ENCODE results near the gene DPT.

The DPT gene

DNA sequence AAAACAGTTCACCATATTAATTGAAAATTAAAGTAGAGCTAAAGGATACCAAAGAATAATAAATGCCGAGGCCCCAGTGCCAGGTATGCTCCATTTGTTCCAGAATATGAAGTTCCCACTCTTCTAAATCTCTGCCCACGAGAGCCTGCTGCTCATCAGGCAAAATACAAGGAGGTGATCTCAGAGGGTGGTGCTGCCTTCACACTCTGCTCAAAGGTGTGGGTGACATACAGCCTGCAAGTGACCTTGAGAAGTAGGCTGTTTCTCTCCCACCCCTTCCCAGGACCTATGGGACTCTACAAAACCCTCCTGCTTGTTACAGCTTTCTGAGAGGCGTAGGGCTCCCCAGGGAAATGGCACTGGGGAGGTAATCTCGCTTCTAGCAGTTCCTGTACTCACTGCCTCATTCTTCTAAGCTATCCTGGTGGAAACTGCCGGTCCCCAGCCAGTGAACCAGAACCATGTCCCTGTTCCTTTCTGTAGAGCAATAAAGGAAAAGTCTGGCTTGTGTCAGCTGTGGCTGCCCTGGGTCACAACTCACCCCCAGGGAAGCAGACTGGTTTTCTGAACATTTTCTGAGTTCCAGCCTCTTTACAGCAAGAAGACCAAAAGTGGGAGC lies 26.9 kb upstream of the DPT start:
- Mint-ChIP-seq H3K4me3 (no peak overlapping the region), H3K9me3 (no peaks in the 10 kb centered on the region), H3K27ac (no peak overlapping the region), H3K36me3 (no peaks in the 10 kb centered on the region), H3K27me3 (peaks cover 3% of the 10 kb centered on the region), H3K4me1 (no peaks in the 10 kb centered on the region)
- CTCF ChIA-PET: interaction anchor here (0.6 kb wide), 1 partner anchor 209 kb away, joined by 4 read pairs; no protein-coding TSS in a partner anchor
- DNase-seq: no peak

DNA sequence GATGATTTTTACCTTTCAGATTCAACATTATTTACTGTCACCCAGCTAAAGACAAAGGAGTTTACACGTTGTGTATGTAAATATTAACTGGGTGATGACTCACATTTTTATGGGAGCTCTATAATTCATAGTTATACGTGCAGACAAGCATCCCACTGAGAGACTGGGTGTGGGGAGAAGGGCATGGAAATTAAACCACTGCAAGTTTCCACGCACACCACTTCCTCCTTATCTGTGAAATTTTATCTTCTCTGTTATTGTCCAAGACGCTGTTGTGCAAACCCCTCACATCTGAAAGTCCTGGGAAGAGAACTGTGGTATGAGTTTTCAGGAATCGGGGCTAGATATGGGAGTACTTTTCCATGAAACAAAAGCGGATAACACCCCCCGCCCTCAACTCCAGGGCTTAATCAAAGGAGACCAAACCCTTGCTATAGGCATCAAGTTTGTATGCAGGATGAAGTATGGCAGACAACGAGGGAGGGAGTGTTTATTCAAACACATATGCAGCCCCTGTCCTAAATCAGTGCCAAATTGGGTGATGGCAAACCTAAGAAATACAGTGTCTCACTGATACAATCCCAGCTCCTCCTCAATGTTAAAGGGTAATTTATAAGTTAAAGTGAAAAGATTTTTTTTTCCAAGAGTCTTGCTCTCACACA lies 23.3 kb upstream of the DPT start:
- no peaks in the 10 kb centered on the region for H3K36me3 Mint-ChIP-seq
- peaks cover 3% of the 10 kb centered on the region for H3K27me3 Mint-ChIP-seq
- no peaks in the 10 kb centered on the region for H3K4me1 Mint-ChIP-seq
- no peak overlapping the region for H3K27ac Mint-ChIP-seq
- DNase-seq: no peak
- CTCF ChIA-PET: interaction anchor here (0.6 kb wide), 1 partner anchor 9 kb away, joined by 3 read pairs; no protein-coding TSS in a partner anchor
- H3K9me3 Mint-ChIP-seq: no peaks in the 10 kb centered on the region
- no peak overlapping the region for H3K4me3 Mint-ChIP-seq

DNA sequence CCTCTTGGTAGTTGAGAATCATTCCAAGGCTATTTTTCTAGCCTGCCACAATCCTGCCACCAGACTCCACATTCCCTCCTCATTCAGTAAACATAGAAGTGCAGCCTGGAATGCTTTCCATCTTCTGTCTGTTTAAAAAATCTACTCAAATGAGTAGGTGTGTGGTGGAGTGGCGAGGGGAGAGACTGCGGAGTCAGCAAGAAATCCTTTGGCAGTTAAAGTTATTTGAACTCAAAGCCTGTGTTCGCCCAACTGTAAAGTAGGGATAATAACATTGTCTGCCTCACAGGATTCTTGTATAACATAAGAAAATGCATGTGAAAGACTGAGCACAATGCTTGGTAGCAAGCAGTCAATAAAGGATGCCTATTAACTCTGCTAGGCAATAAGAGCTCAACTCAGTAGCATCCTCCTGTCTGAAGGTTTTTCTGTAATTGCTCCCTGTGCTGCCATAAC lies 22.2 kb upstream of the DPT start:
- no peak for DNase-seq
- Mint-ChIP-seq H3K9me3 (no peaks in the 10 kb centered on the region), H3K27ac (no peak overlapping the region), H3K4me3 (no peak overlapping the region), H3K27me3 (peaks cover 3% of the 10 kb centered on the region), H3K4me1 (no peaks in the 10 kb centered on the region), H3K36me3 (no peaks in the 10 kb centered on the region)
- CTCF ChIA-PET: no interaction called here

DNA sequence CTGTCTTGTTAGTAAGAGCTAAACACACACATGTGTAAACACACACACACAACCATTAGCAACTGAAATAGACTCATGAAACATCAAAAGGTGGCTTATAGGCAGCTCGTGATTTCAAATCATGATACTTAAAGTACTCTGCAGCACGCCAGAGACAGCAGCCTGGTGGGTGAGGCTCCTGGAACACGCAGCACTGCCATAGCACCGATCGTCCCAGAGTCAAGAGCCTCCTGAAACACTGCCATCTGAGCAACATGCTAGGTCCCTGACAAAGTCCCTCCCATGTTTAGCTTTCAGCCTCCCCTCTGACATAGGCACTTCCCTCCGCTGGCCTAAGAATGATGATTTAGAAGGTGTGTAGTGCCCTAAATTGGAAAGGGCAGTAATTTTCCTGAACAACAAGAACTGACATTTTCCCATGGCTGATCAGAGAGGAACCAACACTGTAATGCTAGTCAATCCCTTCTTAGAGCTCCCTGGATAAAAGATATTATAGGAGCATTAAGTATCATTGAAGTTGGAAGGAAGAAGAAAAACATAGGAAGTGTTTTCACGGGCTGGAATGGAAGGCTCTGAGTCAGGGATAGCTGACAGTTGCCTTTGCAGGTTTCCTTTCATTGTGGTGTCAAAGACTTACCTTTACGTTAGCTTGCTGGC lies 14.1 kb upstream of the DPT start:
- DNase-seq: no peak
- no peaks in the 10 kb centered on the region for H3K4me1 Mint-ChIP-seq
- peaks cover 5% of the 10 kb centered on the region for H3K27me3 Mint-ChIP-seq
- H3K27ac Mint-ChIP-seq: no peak overlapping the region
- no peak overlapping the region for H3K4me3 Mint-ChIP-seq
- CTCF ChIA-PET: interaction anchor here (0.8 to 1.1 kb wide), 2 partner anchors 9 to 105 kb away, joined by 3 read pairs; no protein-coding TSS in a partner anchor
- no peaks in the 10 kb centered on the region for H3K36me3 Mint-ChIP-seq
- no peaks in the 10 kb centered on the region for H3K9me3 Mint-ChIP-seq

DNA sequence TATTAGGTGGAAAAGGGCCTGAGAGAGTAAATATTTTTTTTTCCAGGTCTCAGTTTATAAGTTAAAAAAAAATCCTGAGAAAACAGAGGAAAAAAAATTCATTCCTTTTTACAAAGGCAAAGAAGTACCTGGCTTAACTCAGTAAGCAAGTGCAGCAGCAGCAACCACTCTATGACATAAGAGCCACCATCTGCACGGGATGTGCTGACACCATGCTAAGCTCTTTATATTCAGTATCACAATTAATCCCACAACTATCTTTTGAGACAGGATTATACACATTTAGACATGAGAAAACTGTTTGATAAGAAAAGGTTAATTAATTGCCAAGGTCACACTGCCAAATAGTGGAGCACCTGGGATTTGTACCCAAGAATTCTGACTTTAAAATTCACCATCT lies 13.4 kb upstream of the DPT start:
- Mint-ChIP-seq H3K36me3 (no peaks in the 10 kb centered on the region), H3K4me1 (no peaks in the 10 kb centered on the region), H3K27me3 (peaks cover 6% of the 10 kb centered on the region), H3K9me3 (no peaks in the 10 kb centered on the region), H3K4me3 (no peak overlapping the region), H3K27ac (no peak overlapping the region)
- no peak for DNase-seq
- CTCF ChIA-PET: interaction anchor here (0.8 to 1.1 kb wide), 2 partner anchors 10 to 105 kb away, joined by 3 read pairs; no protein-coding TSS in a partner anchor

DNA sequence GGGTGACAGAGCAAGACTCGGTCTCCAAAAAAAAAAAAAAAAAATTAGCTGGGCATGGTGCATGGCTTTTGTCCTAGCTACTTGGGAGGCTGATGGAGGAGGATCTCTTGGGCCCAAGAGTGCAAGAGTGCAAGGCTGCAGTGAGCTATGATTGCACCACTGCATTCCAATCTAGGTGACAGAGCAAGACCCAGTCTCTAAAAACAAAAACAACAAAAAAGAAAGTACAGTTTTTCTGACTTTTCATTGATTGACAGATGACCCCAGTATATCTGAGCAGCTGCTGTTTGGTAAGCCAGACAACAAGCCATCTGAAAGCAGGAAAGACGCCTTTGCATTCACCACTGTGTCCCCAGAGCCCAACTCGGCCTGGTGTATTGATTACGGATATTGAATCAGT lies 10.9 kb upstream of the DPT start:
- Mint-ChIP-seq H3K27me3 (peaks cover 21% of the 10 kb centered on the region), H3K36me3 (no peaks in the 10 kb centered on the region), H3K9me3 (no peaks in the 10 kb centered on the region), H3K27ac (no peak overlapping the region), H3K4me1 (no peaks in the 10 kb centered on the region), H3K4me3 (no peak overlapping the region)
- DNase-seq: no peak
- CTCF ChIA-PET: no interaction called here

DNA sequence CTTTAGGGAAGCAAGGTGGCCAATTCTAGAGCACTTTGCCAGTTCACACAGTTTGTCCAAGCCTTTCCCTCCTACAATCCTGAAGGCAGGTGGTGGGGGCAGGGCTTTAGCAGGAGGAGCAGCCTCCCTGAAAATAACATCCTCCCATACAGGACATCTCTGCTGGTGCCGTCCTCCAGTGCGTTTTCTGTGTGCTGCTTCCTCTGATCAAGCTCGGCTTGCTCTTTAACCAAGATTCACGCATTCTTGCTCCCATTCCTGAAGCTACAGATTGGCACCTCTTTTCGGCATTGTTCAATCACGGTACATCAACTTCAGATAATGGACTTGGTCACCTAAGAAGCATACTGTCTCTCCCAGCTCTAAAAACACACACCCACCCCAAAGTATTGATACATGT lies 7.5 kb upstream of the DPT start:
- no peak for DNase-seq
- H3K9me3 Mint-ChIP-seq: no peaks in the 10 kb centered on the region
- no peaks in the 10 kb centered on the region for H3K36me3 Mint-ChIP-seq
- H3K27ac Mint-ChIP-seq: no peak overlapping the region
- H3K4me1 Mint-ChIP-seq: no peaks in the 10 kb centered on the region
- CTCF ChIA-PET: no interaction called here
- no peak overlapping the region for H3K4me3 Mint-ChIP-seq
- H3K27me3 Mint-ChIP-seq: peaks cover 17% of the 10 kb centered on the region

DNA sequence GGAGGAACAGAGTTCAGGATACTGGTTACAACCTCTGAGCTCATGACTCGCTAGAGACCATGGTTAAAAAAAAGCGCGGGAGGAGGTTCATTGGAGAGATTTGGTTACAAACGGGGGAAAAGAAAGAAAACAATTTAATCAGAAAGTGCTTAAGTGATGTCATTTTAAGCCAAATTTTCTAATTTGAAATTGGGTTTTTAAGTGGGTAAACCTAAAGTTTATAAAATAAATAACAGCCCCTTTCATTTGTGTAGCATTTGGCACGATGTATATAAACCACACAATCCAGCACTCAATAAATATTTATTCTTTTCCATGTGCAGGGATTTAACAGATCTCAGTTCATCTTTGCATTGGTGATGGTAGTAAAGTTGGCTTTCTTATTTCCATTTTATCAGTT lies 7.0 kb upstream of the DPT start:
- CTCF ChIA-PET: no interaction called here
- Mint-ChIP-seq H3K4me1 (no peaks in the 10 kb centered on the region), H3K36me3 (no peaks in the 10 kb centered on the region), H3K27ac (no peak overlapping the region), H3K27me3 (peaks cover 16% of the 10 kb centered on the region), H3K9me3 (no peaks in the 10 kb centered on the region), H3K4me3 (no peak overlapping the region)
- DNase-seq: no peak

DNA sequence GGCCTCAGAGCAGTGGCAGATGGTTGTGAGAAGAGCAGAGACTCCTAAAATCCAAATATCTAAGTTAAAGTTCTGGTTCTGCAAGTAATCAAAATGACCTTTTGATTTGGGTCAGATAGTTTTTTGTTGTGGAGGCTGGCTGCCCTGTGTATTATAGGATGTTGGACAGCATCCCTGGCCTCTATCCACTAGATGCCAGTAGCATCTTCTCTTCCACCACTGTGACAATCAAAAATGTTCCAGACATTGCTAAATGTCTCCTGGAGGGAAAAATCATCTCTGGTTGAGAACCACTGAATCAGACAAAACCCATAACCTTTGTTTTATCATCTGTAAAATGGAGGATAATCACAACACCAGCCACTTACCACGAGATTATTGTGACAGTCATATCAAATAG lies 5.9 kb upstream of the DPT start:
- DNase-seq: no peak
- CTCF ChIA-PET: no interaction called here
- H3K9me3 Mint-ChIP-seq: no peaks in the 10 kb centered on the region

DNA sequence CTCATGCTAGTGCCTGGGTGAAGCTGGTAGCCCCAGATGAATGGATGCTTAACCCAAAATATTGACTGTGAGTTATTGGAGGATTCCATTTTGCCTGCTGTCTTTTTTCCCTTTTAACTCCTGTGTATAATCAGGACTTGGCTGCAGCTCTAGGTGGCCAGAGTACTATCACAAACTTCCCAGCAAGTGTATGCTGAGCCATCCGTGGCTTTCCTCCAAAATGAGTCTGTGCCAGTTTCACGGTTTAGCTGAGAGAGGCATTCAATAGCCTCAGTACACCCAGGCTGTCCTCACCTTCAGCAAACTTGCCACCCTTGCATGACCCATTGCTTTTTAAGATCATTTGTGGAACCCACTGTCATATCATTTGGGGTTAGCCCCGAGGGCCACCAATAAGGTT lies 5.3 kb upstream of the DPT start:
- no peak overlapping the region for H3K4me3 Mint-ChIP-seq
- CTCF ChIA-PET: no interaction called here
- H3K4me1 Mint-ChIP-seq: no peaks in the 10 kb centered on the region

More for the DNA sequence above, 5.9 kb upstream of the DPT start:
- H3K27me3 Mint-ChIP-seq: peaks cover 16% of the 10 kb centered on the region
- H3K36me3 Mint-ChIP-seq: no peaks in the 10 kb centered on the region
- H3K27ac Mint-ChIP-seq: no peak overlapping the region
- no peaks in the 10 kb centered on the region for H3K4me1 Mint-ChIP-seq
- H3K4me3 Mint-ChIP-seq: no peak overlapping the region

DNA sequence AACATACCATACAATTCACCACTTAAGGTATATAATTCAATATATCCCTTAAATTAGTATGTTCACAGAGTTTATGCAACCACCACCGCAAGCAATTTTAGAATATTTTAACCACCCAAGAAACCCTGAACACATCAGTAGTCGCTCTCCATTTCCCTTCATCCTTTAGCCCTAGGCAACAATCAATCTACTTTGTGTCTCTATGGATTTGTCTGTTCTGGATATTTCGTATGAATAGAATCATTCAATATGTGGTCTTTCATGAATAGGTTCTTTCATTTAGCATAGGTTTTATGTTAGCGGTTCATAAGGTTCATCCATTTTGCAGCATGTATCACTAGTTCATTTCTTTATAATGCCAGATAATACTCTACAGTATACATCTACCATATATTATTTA lies 4.2 kb upstream of the DPT start:
- Mint-ChIP-seq H3K27ac (no peak overlapping the region), H3K4me1 (no peaks in the 10 kb centered on the region), H3K4me3 (no peak overlapping the region), H3K27me3 (peaks cover 21% of the 10 kb centered on the region), H3K36me3 (no peaks in the 10 kb centered on the region), H3K9me3 (no peaks in the 10 kb centered on the region)
- CTCF ChIA-PET: no interaction called here
- DNase-seq: no peak

More for the DNA sequence above, 5.3 kb upstream of the DPT start:
- no peaks in the 10 kb centered on the region for H3K36me3 Mint-ChIP-seq
- peaks cover 16% of the 10 kb centered on the region for H3K27me3 Mint-ChIP-seq
- no peak overlapping the region for H3K27ac Mint-ChIP-seq
- no peaks in the 10 kb centered on the region for H3K9me3 Mint-ChIP-seq
- DNase-seq: no peak

DNA sequence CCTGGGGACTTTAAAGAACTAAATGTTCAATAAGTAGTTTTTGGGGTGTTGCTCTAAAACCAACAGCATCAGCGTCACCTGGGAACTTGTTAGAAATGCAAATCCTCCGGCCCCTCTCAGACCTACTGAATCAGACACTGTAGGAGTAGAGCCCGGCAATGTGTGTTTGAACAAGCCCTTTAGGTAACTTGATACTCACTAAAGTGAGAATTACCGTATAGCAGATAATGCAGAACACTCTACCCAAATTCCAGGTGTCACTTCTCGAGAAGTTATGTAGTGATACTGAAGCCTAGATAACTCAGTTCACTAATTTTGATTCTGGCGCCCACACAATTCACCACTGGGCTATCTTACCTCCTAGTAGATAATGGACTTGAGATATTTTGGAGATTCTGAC lies 3.7 kb upstream of the DPT start:
- H3K27me3 Mint-ChIP-seq: peaks cover 24% of the 10 kb centered on the region
- H3K36me3 Mint-ChIP-seq: no peaks in the 10 kb centered on the region
- no peak overlapping the region for H3K4me3 Mint-ChIP-seq
- H3K9me3 Mint-ChIP-seq: no peaks in the 10 kb centered on the region
- no peaks in the 10 kb centered on the region for H3K4me1 Mint-ChIP-seq
- no peak overlapping the region for H3K27ac Mint-ChIP-seq
- CTCF ChIA-PET: no interaction called here
- no peak for DNase-seq

DNA sequence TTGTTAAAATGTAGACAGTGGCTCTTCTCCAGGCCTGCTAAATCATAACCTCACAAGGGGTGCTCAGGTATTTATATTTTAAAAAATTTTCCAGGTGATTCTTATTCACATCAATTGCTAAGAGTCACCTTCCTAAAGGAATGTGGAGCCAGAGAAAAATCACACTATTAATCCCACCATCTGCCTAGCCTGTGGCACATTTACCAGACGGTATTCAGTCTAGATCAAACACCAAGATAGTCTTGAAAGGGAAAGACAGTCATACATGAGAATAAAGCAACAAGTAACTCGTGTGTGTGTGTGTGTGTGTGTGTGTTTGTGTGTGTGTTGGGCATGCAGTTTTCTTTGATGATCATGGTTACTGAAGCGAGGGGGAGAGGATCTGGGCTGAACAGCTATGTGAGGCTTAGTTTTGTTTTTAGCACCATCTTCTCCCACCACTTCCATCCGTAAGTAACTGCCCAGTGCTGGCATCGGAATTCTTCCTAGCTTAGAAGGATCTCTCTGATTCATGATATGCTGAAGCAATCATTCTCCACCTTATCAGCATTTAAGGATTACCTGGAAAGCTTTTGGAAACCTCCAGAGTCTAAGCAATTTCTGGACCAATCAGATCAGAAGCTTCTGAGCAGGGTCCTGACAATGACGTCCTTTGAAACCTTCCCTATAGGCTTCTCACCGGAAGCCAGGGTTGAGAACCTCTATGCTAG lies 2.4 kb upstream of the DPT start:
- no peak overlapping the region for H3K4me3 Mint-ChIP-seq
- H3K27ac Mint-ChIP-seq: no peak overlapping the region
- CTCF ChIA-PET: no interaction called here
- no peaks in the 10 kb centered on the region for H3K4me1 Mint-ChIP-seq
- no peaks in the 10 kb centered on the region for H3K9me3 Mint-ChIP-seq
- H3K36me3 Mint-ChIP-seq: no peaks in the 10 kb centered on the region
- peaks cover 22% of the 10 kb centered on the region for H3K27me3 Mint-ChIP-seq
- DNase-seq: no peak

DNA sequence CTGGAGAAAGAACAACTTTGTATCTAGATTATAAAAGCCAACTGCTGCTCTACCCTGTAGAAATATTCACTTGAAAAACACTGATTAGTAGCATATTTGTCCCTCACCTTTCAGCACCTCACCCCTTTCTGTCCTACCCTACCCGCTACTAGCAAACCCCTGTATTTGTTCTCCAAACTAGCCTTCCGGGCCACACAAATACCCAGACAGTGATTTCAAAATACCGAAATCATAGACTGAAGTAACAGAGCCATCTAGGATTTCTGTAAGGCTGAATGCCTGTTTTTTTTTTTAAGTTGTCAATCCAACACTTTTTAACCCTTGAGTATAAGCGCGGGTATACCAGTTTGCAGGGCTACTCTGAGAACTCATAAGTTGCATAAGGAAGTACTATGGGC lies 398 bp upstream of the DPT start:
- Mint-ChIP-seq H3K36me3 (no peaks in the 10 kb centered on the region), H3K4me1 (no peaks in the 10 kb centered on the region), H3K9me3 (no peaks in the 10 kb centered on the region), H3K27ac (no peak overlapping the region), H3K27me3 (peaks cover 27% of the 10 kb centered on the region), H3K4me3 (no peak overlapping the region)
- CTCF ChIA-PET: no interaction called here
- DNase-seq: no peak

Data from activated naive CD4-positive, alpha-beta T cell treated with anti-CD3 and anti-CD28 coated beads, Interleukin-2, amount 10 ng/mL, durations not matched to agents 7 days and 5 days (primary cell).